Spleen (tissue), 11 donors: Measurements from ENCODE around the gene SHC1. TPM values are rescaled to one million over a fixed set of nuclear protein-coding genes. Genes with fewer than 3 reads are reported as not detected.
"Not testable (repeated sequence)": the region's sequence is repeated elsewhere in the genome, so short reads cannot be mapped to it uniquely, and the experiment has no call there.

Source experiments
- DNase-seq: peaks from one replicate; pipeline ENCODE4 v3.0.0-alpha.2; 2020
- H3K27ac ChIP-seq, 8 donors: fragments of 200-600 bp; sonication (generic) in 7 of 8; 1 replicate in 4 of 8; 2 replicates in 4 of 8; pipeline versions ENCODE4 v1.5.0 to v1.8.0; 2016 to 2021; ENCODE audit warnings: inconsistent platforms in 4 of 8, mild to moderate bottlenecking in 4 of 8, moderate library complexity in 1 of 8
- H3K27me3 ChIP-seq, 7 donors: fragments of 200-600 bp; sonication (generic) in 6 of 7; replicated peaks in 1 of 7; 1 replicate in 4 of 7; 2 replicates in 3 of 7; pipeline versions ENCODE4 v1.5.0 to v1.8.0; 2016 to 2021; ENCODE audit warnings: inconsistent platforms in 3 of 7, mild to moderate bottlenecking in 1 of 7
- H3K36me3 ChIP-seq, 6 donors: fragments of 200-600 bp; sonication (generic) in 5 of 6; 1 replicate in 4 of 6; 2 replicates in 2 of 6; pipeline versions ENCODE4 v1.5.0 to v1.8.0; 2016 to 2021; ENCODE audit warnings: inconsistent platforms in 2 of 6
- H3K4me1 ChIP-seq, 6 donors: fragments of 200-600 bp; sonication (generic) in 5 of 6; 1 replicate in 3 of 6; 2 replicates in 3 of 6; pipeline versions ENCODE4 v1.5.0 to v1.8.0; 2016 to 2021; ENCODE audit warnings: inconsistent platforms in 3 of 6
- H3K4me3 ChIP-seq, 8 donors: fragments of 200-600 bp; sonication (generic) in 7 of 8; 1 replicate in 4 of 8; 2 replicates in 4 of 8; pipeline versions ENCODE4 v1.5.0 to v1.8.0; 2016 to 2021; ENCODE audit warnings: inconsistent platforms in 4 of 8, mild to moderate bottlenecking in 4 of 8, moderate library complexity in 2 of 8
- H3K9me3 ChIP-seq, 8 donors: fragments of 200-600 bp; sonication (generic) in 7 of 8; 1 replicate in 4 of 8; 2 replicates in 4 of 8; pipeline versions ENCODE4 v1.5.0 to v1.8.0; 2016 to 2021; ENCODE audit warnings: inconsistent platforms in 4 of 8
- POLR2A ChIP-seq, 3 donors: fragments of 450-650 bp; IDR thresholded peaks; one replicate each; pipeline ENCODE4 v1.5.1; 2017; ENCODE audit warnings: antibody characterized with exemption in 3 of 3, mild to moderate bottlenecking in 1 of 3
- POLR2AphosphoS5 ChIP-seq, 3 donors: sonication (generic); formaldehyde crosslinking; IDR thresholded peaks; one replicate each; pipeline ENCODE4 v1.5.1; 2017; ENCODE audit warnings: antibody characterized with exemption in 3 of 3
- WGBS, 5 donors: extraction: QIAGEN DNeasy Blood & Tissue Kit in 3 of 5; methylation state at CpG; one replicate each; pipeline versions ENCODE4 v1.1.5 to v1.1.7; 2013 to 2018; 5-methylcytosine and 5-hydroxymethylcytosine counted together
- intact Hi-C: fragments of 100-400 bp; cut with DNase I; formaldehyde crosslinking; loops from one replicate; pipeline ENCODE4 v1.15.0; 2023; ENCODE audit warnings: low total_unique reads
- polyA plus RNA-seq, 3 donors: library from polyadenylated mRNA; stranded (reverse); fragments of 200-250 nt; gene quantifications; one replicate each; pipeline ENCODE4 v1.2.1, GENCODE V29; 2013
- total RNA-seq, 7 donors: library from RNA; depleted of rRNA in 3 of 7; stranded (reverse); fragments of >200 nt in 3 of 7; fragmentation: NEBNext Ultra II Directional in 4 of 7; extraction: Animal tissue kit (Norgen Biotek cat#: 25700) in 4 of 7; gene quantifications; one replicate each; pipeline versions ENCODE4 v1.1.0 to v1.2.1, GENCODE V29; 2016 to 2021
- TF ChIP-seq, protein P1 (sequence below), 11 experiments: fragments of 200-600 bp in 7 of 11; fragments of 450-650 bp in 4 of 11; sonication (generic) in 4 of 11; IDR thresholded peaks in 8 of 11; conservative IDR thresholded peaks in 3 of 11; 1 replicate in 7 of 11; 2 replicates in 4 of 11; pipeline versions ENCODE4 v1.4.0 to v1.8.0; 2016 to 2021; ENCODE audit warnings: antibody characterized with exemption in 11 of 11, inconsistent platforms in 4 of 11, mild to moderate bottlenecking in 1 of 11
- donor health status: healthy with polysubstance abuse.
- donor health status: DM: no; HTN: no; CAD: no; lungs with moderate emphysema.
- donor health status: DM: no; HTN: no; CAD: no.
- donor health status: Bipolar disorder and iron deficiency.
- donor health status: healthy.
- donor health status: DM: no; HTN: no; CAD: no.
- donor health status: DM: yes; HTN: yes; CAD: no.

The SHC1 gene
- total and polyA plus RNA-seq, 10 donors, result 36.8 to 133 (median 92.3) TPM

- Histone ChIP-seq H3K27me3 (no peaks in the 10 kb centered on the region), H3K9me3 (no peaks in the 10 kb centered on the region), H3K36me3 (peaks cover 0 to 15% (median 0%) of the 10 kb centered on the region in 6 donors), H3K4me3 (no peak overlapping the region), H3K27ac (no peak overlapping the region), H3K4me1 (peaks cover 16 to 67% (median 31%) of the 10 kb centered on the region in 6 donors)
- peak; percentile 63 for DNase-seq
- intact Hi-C loops, result no loop called here
- no peak for TF ChIP-seq POLR2AphosphoS5 (IDR thresholded peaks at IDR 0.05)
- TF ChIP-seq, protein P1, sequence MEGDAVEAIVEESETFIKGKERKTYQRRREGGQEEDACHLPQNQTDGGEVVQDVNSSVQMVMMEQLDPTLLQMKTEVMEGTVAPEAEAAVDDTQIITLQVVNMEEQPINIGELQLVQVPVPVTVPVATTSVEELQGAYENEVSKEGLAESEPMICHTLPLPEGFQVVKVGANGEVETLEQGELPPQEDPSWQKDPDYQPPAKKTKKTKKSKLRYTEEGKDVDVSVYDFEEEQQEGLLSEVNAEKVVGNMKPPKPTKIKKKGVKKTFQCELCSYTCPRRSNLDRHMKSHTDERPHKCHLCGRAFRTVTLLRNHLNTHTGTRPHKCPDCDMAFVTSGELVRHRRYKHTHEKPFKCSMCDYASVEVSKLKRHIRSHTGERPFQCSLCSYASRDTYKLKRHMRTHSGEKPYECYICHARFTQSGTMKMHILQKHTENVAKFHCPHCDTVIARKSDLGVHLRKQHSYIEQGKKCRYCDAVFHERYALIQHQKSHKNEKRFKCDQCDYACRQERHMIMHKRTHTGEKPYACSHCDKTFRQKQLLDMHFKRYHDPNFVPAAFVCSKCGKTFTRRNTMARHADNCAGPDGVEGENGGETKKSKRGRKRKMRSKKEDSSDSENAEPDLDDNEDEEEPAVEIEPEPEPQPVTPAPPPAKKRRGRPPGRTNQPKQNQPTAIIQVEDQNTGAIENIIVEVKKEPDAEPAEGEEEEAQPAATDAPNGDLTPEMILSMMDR (IDR thresholded peaks at IDR 0.05 in 8 of 11, conservative IDR thresholded peaks at IDR 0.05 in 3 of 11), result no peak
- no peak for TF ChIP-seq POLR2A (IDR thresholded peaks at IDR 0.05)
- WGBS, 5 donors, result 73 to 82% (median 78%) methylated on average over 15 of the region's 15 CpGs
Measured at GRCh38 chr1:154996966-154997701, 26.6 kb upstream of the SHC1 start.

- Histone ChIP-seq H3K4me1 (peaks cover 16 to 53% (median 31%) of the 10 kb centered on the region in 6 donors), H3K36me3 (peaks cover 0 to 32% (median 11%) of the 10 kb centered on the region in 6 donors)
- H3K9me3 ChIP-seq, H3K4me3 ChIP-seq, H3K27ac ChIP-seq, H3K27me3 ChIP-seq, intact Hi-C loops: not testable (repeated sequence)
- TF ChIP-seq, protein P1 (IDR thresholded peaks at IDR 0.05 in 8 of 11, conservative IDR thresholded peaks at IDR 0.05 in 3 of 11), result peak in 7 of 11 experiments; percentile 25 to 45 (median 35)
- 61 to 70% (median 69%) methylated on average over 12 to 13 of the region's 13 CpGs for WGBS, 5 donors
- peak; percentile 32 for DNase-seq
Measured at GRCh38 chr1:154995301-154995983, 24.9 kb upstream of the SHC1 start.

GRCh38 chr1:154994591-154994990 is 24.0 kb upstream of the SHC1 start:
- peak; percentile 34 for DNase-seq
- TF ChIP-seq POLR2AphosphoS5 (IDR thresholded peaks at IDR 0.05), result no peak
- TF ChIP-seq POLR2A (IDR thresholded peaks at IDR 0.05), result no peak
- TF ChIP-seq, protein P1 (IDR thresholded peaks at IDR 0.05 in 8 of 11, conservative IDR thresholded peaks at IDR 0.05 in 3 of 11), result no peak
- no peaks in the 10 kb centered on the region for H3K9me3 ChIP-seq

GRCh38 chr1:154994269-154994587 is 23.7 kb upstream of the SHC1 start:
- Histone ChIP-seq H3K4me1 (peaks cover 6 to 53% (median 23%) of the 10 kb centered on the region in 6 donors), H3K9me3 (no peaks in the 10 kb centered on the region), H3K27ac (no peak overlapping the region), H3K4me3 (no peak overlapping the region), H3K27me3 (no peaks in the 10 kb centered on the region), H3K36me3 (peaks cover 0 to 44% (median 21%) of the 10 kb centered on the region in 6 donors)
- TF ChIP-seq POLR2AphosphoS5 (IDR thresholded peaks at IDR 0.05) (no peak), POLR2A (IDR thresholded peaks at IDR 0.05) (no peak)
- TF ChIP-seq, protein P1 (IDR thresholded peaks at IDR 0.05 in 8 of 11, conservative IDR thresholded peaks at IDR 0.05 in 3 of 11), result no peak
- 63 to 79% (median 69%) methylated on average over 1 of the region's 1 CpG for WGBS, 5 donors
- intact Hi-C loops, result no loop called here
- DNase-seq, result no peak

More at GRCh38 chr1:154994591-154994990, 24.0 kb upstream of the SHC1 start:
- H3K27ac ChIP-seq, result no peak overlapping the region
- WGBS, 5 donors, result 42 to 49% (median 48%) methylated on average over 2 to 3 of the region's 3 CpGs
- no peaks in the 10 kb centered on the region for H3K27me3 ChIP-seq
- peaks cover 9 to 53% (median 24%) of the 10 kb centered on the region in 6 donors for H3K4me1 ChIP-seq
- peaks cover 0 to 40% (median 18%) of the 10 kb centered on the region in 6 donors for H3K36me3 ChIP-seq
- intact Hi-C loops, result no loop called here
- H3K4me3 ChIP-seq, result no peak overlapping the region
